HepG2 (cell line): ENCODE data around the gene ADAM8. TPM values are rescaled to one million over a fixed set of nuclear protein-coding genes. Genes with fewer than 3 reads are reported as not detected.

Experiments used
- CTCF ChIP-seq: sonication (generic); formaldehyde crosslinking; IDR thresholded peaks from 2 replicates; pipeline ENCODE4 v1.5.0; 2020; ENCODE audit warnings: mild to moderate bottlenecking, missing genetic modification reagents, moderate library complexity
- DR1 ChIP-seq: sonication (generic); formaldehyde crosslinking; IDR thresholded peaks from 2 replicates; pipeline ENCODE4 v1.8.0; 2021; ENCODE audit warnings: mild to moderate bottlenecking, missing genetic modification reagents, inconsistent platforms
- ELF3 ChIP-seq: IDR thresholded peaks from 2 replicates; pipeline ENCODE4 v1.6.1; 2016; ENCODE audit warnings: missing genetic modification reagents, missing compliant biosample characterization
- HIC2 ChIP-seq: sonication (generic); formaldehyde crosslinking; IDR thresholded peaks from 2 replicates; pipeline ENCODE4 v1.9.0; 2022; ENCODE audit warnings: low read depth, missing genetic modification reagents
- HNRNPLL ChIP-seq: fragments of 200-400 bp; formaldehyde crosslinking; IDR thresholded peaks from 2 replicates; pipeline ENCODE4 v1.6.1; 2017; ENCODE audit warnings: mild to moderate bottlenecking, low read depth, low read length; ENCODE audit not compliant: poor library complexity, severe bottlenecking
- MAX ChIP-seq: IDR thresholded peaks from 2 replicates; pipeline ENCODE4 v1.6.1; 2012; ENCODE audit warnings: inconsistent platforms
- RARG ChIP-seq: sonication (generic); formaldehyde crosslinking; IDR thresholded peaks from 2 replicates; pipeline ENCODE4 v1.4.0; 2020; ENCODE audit warnings: low read depth, mild to moderate bottlenecking, missing genetic modification reagents
- SIX4 ChIP-seq: sonication (generic); formaldehyde crosslinking; IDR thresholded peaks from 2 replicates; pipeline ENCODE4 v1.4.0; 2020; ENCODE audit warnings: missing genetic modification reagents
- TRIM24 ChIP-seq: sonication (generic); formaldehyde crosslinking; IDR thresholded peaks from 2 replicates; pipeline ENCODE4 v1.8.0; 2022; ENCODE audit warnings: mild to moderate bottlenecking, missing genetic modification reagents
- UBTF ChIP-seq: sonication (generic); formaldehyde crosslinking; IDR thresholded peaks from 2 replicates; pipeline ENCODE4 v1.4.0; 2020; ENCODE audit warnings: mild to moderate bottlenecking, missing genetic modification reagents
- ZKSCAN1 ChIP-seq: fragments of 150-350 bp; IDR thresholded peaks from 2 replicates; pipeline ENCODE4 v1.6.1; 2014; ENCODE audit warnings: low read length
- ZNF10 ChIP-seq: sonication (generic); formaldehyde crosslinking; IDR thresholded peaks from 2 replicates; pipeline ENCODE4 v1.4.0; 2020; ENCODE audit warnings: mild to moderate bottlenecking, low read depth, missing genetic modification reagents, borderline replicate concordance
- ZNF317 ChIP-seq: sonication (generic); formaldehyde crosslinking; IDR thresholded peaks from 2 replicates; pipeline ENCODE4 v1.5.0; 2020; ENCODE audit warnings: mild to moderate bottlenecking, missing genetic modification reagents
- ZNF503 ChIP-seq: sonication (generic); formaldehyde crosslinking; IDR thresholded peaks from 2 replicates; pipeline ENCODE4 v1.4.0; 2020; ENCODE audit warnings: missing genetic modification reagents
- ZNF556 ChIP-seq: sonication (generic); formaldehyde crosslinking; IDR thresholded peaks from 2 replicates; pipeline ENCODE4 v1.4.0; 2020; ENCODE audit warnings: mild to moderate bottlenecking, missing genetic modification reagents, borderline replicate concordance
- ZSCAN25 ChIP-seq: sonication (generic); formaldehyde crosslinking; IDR thresholded peaks from 2 replicates; pipeline ENCODE4 v1.8.0; 2022; ENCODE audit warnings: mild to moderate bottlenecking, missing genetic modification reagents
- polyA plus RNA-seq, 8 experiments: library from polyadenylated mRNA; depleted of rRNA in 3 of 8; stranded (reverse) in 7 of 8; unstranded in 1 of 8; fragments of >200 nt; fragmentation: Illumina TruSeq in 4 of 8; extraction: Trizol in 4 of 8; gene quantifications; 2 replicates each; pipeline versions ENCODE4 v1.2.1 to v1.2.3, GENCODE V29; 2011 to 2016; ENCODE audit warnings: low read depth in 4 of 8, missing spikeins in 1 of 8, mixed read lengths in 1 of 8; ENCODE audit not compliant: insufficient read depth in 1 of 8
- total RNA-seq, 5 experiments: library from RNA; depleted of rRNA; stranded (reverse); fragments of >200 nt; fragmentation: Illumina TruSeq; extraction: Trizol; gene quantifications; 2 replicates each; pipeline ENCODE4 v1.2.3, GENCODE V29; 2016; ENCODE audit warnings: low read depth in 1 of 5
- TF ChIP-seq, protein P1 (sequence below): sonication (generic); formaldehyde crosslinking; IDR thresholded peaks from 2 replicates; pipeline ENCODE4 v1.5.1; 2020; ENCODE audit warnings: mild to moderate bottlenecking, missing genetic modification reagents, moderate library complexity

The ADAM8 gene
- total and polyA plus RNA-seq, 2 of the 13 experiments (the other 11 are each of a cell fraction or from before 2014, with no cell fraction given), result 0.24 to 0.93 TPM

DNA sequence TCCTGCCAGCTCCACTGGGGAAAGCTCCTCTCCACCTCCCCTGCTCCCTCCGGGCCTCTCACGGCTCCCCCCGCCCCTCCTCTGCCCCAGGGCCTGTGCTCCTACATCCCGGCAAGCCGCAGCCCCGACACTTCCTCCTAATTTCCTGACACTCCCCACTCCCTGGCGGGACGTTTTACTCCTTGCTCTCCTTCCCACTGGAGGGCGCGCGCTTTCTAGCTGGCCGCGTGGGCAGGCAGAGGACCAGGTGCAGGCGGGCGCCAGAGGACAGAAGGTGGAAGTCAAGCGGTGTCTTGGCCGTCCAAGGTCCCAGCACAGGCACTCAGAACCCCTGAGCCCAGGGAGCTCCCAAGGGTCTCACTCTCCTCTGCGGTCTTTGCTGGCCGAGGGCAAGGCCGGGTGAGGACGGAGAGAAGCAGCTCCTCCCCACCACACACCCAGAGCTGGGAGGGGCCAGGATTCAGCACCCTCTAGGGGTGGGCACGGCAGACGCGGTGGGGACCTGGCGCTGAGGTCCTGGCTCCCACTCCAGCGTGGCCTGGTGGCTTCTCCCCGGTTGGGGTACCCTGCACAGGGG, 19.1 kb downstream of the ADAM8 start (continued):
- no peak for TF ChIP-seq HIC2 (CRISPR knock-in tag)
- TF ChIP-seq UBTF (CRISPR knock-in tag), result 0 out of 2 replicates have a peak, but pooled peaks have one; percentile 27
- TF ChIP-seq ZNF10 (CRISPR knock-in tag), result no peak
- TF ChIP-seq, protein P1, sequence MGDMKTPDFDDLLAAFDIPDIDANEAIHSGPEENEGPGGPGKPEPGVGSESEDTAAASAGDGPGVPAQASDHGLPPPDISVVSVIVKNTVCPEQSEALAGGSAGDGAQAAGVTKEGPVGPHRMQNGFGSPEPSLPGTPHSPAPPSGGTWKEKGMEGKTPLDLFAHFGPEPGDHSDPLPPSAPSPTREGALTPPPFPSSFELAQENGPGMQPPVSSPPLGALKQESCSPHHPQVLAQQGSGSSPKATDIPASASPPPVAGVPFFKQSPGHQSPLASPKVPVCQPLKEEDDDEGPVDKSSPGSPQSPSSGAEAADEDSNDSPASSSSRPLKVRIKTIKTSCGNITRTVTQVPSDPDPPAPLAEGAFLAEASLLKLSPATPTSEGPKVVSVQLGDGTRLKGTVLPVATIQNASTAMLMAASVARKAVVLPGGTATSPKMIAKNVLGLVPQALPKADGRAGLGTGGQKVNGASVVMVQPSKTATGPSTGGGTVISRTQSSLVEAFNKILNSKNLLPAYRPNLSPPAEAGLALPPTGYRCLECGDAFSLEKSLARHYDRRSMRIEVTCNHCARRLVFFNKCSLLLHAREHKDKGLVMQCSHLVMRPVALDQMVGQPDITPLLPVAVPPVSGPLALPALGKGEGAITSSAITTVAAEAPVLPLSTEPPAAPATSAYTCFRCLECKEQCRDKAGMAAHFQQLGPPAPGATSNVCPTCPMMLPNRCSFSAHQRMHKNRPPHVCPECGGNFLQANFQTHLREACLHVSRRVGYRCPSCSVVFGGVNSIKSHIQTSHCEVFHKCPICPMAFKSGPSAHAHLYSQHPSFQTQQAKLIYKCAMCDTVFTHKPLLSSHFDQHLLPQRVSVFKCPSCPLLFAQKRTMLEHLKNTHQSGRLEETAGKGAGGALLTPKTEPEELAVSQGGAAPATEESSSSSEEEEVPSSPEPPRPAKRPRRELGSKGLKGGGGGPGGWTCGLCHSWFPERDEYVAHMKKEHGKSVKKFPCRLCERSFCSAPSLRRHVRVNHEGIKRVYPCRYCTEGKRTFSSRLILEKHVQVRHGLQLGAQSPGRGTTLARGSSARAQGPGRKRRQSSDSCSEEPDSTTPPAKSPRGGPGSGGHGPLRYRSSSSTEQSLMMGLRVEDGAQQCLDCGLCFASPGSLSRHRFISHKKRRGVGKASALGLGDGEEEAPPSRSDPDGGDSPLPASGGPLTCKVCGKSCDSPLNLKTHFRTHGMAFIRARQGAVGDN (CRISPR knock-in tag), result peak; percentile 28; the same call in 1 of the 2 replicates
- TF ChIP-seq ELF3 (CRISPR knock-in tag), result 0 out of 2 replicates have a peak, but pooled peaks have one; percentile 22
- no peak for TF ChIP-seq ZNF556 (CRISPR knock-in tag)
- no peak for TF ChIP-seq SIX4 (CRISPR knock-in tag)
- TF ChIP-seq HNRNPLL, result peak; percentile 30
- peak; percentile 47; the same call in 1 of the 2 replicates for TF ChIP-seq MAX
- no peak for TF ChIP-seq RARG (CRISPR knock-in tag)
- TF ChIP-seq ZNF317 (CRISPR knock-in tag), result no peak
- TF ChIP-seq DR1 (CRISPR knock-in tag), result no peak
- TF ChIP-seq ZNF503 (CRISPR knock-in tag), result no peak
- peak; percentile 67 for TF ChIP-seq CTCF
- peak; percentile 68 for TF ChIP-seq ZSCAN25 (CRISPR knock-in tag)
- TF ChIP-seq TRIM24 (CRISPR knock-in tag), result no peak
- no peak for TF ChIP-seq ZKSCAN1
